SK-N-SH treated with all-trans-retinoic acid at 6 μM for 48 hours (cell line): ENCODE data around the gene XNDC1N.

Source experiments
- ATAC-seq: fragments of 200-7000 bp; cut with Tn5 transposase; 3 replicates; pipeline ENCODE4 v1.9.1; 2020; ENCODE audit warnings: mild to moderate bottlenecking, moderate library complexity
- ARNTL ChIP-seq: fragments of 450-650 bp; formaldehyde crosslinking; IDR thresholded peaks from 2 replicates; pipeline ENCODE4 v1.5.0; 2020; ENCODE audit warnings: low read depth, mild to moderate bottlenecking, moderate library complexity, borderline replicate concordance
- BACH2 ChIP-seq: fragments of 250-450 bp; sonication (Bioruptor Pico); IDR thresholded peaks from 2 replicates; pipeline ENCODE4 v1.9.0; 2021; ENCODE audit warnings: mild to moderate bottlenecking, borderline replicate concordance
- CREB5 ChIP-seq: fragments of 250-450 bp; sonication (Bioruptor Pico); IDR thresholded peaks from 2 replicates; pipeline ENCODE4 v1.5.1; 2020; ENCODE audit warnings: low read depth, mild to moderate bottlenecking, moderate library complexity
- CSRNP3 ChIP-seq: fragments of 250-450 bp; sonication (Bioruptor Pico); IDR thresholded peaks from 2 replicates; pipeline ENCODE4 v1.5.1; 2021; ENCODE audit warnings: mild to moderate bottlenecking, moderate library complexity
- ESRRG ChIP-seq: fragments of 250-450 bp; sonication (Bioruptor Pico); IDR thresholded peaks from 2 replicates; pipeline ENCODE4 v1.6.1; 2021; ENCODE audit warnings: mild to moderate bottlenecking
- GLIS3 ChIP-seq: fragments of 250-450 bp; sonication (Bioruptor Pico); IDR thresholded peaks from 2 replicates; pipeline ENCODE4 v1.5.0; 2020; ENCODE audit warnings: mild to moderate bottlenecking, moderate library complexity
- ISL1 ChIP-seq: fragments of 250-450 bp; sonication (Bioruptor Pico); IDR thresholded peaks from 2 replicates; pipeline ENCODE4 v2.1.2; 2022; ENCODE audit warnings: mild to moderate bottlenecking, moderate library complexity
- OSR1 ChIP-seq: fragments of 250-450 bp; sonication (Bioruptor Pico); IDR thresholded peaks from 2 replicates; pipeline ENCODE4 v1.8.0; 2022; ENCODE audit warnings: moderate library complexity, mild to moderate bottlenecking, inconsistent platforms
- POU6F1 ChIP-seq: fragments of 250-450 bp; sonication (Bioruptor Pico); IDR thresholded peaks from 2 replicates; pipeline ENCODE4 v1.8.0; 2021; ENCODE audit warnings: low read depth, mild to moderate bottlenecking, moderate library complexity, borderline replicate concordance
- PPARA ChIP-seq: fragments of 250-450 bp; sonication (Bioruptor Pico); IDR thresholded peaks from 2 replicates; pipeline ENCODE4 v1.5.0; 2020; ENCODE audit warnings: mild to moderate bottlenecking, borderline replicate concordance
- RARB ChIP-seq: fragments of 250-450 bp; sonication (Bioruptor Pico); IDR thresholded peaks from 2 replicates; pipeline ENCODE4 v1.8.0; 2021; ENCODE audit warnings: mild to moderate bottlenecking, moderate library complexity
- SNAI2 ChIP-seq: fragments of 250-450 bp; sonication (Bioruptor Pico); IDR thresholded peaks from 2 replicates; pipeline ENCODE4 v1.5.0; 2020; ENCODE audit warnings: mild to moderate bottlenecking, moderate library complexity
- TOX ChIP-seq: fragments of 250-450 bp; sonication (Bioruptor Pico); IDR thresholded peaks from 2 replicates; pipeline ENCODE4 v1.8.0; 2021; ENCODE audit warnings: mild to moderate bottlenecking, moderate library complexity, borderline replicate concordance
- TSHZ2 ChIP-seq: fragments of 250-450 bp; sonication (Bioruptor Pico); IDR thresholded peaks from 2 replicates; pipeline ENCODE4 v1.5.0; 2020; ENCODE audit warnings: mild to moderate bottlenecking, moderate library complexity
- ZC3H10 ChIP-seq: fragments of 250-450 bp; sonication (Bioruptor Pico); IDR thresholded peaks from 2 replicates; pipeline ENCODE4 v1.5.1; 2021; ENCODE audit warnings: mild to moderate bottlenecking, moderate library complexity
- ZFP3 ChIP-seq: fragments of 250-450 bp; sonication (Bioruptor Pico); IDR thresholded peaks from 2 replicates; pipeline ENCODE4 v1.5.0; 2020; ENCODE audit warnings: mild to moderate bottlenecking, moderate library complexity
- ZFP30 ChIP-seq: fragments of 450-650 bp; formaldehyde crosslinking; IDR thresholded peaks from 2 replicates; pipeline ENCODE4 v1.5.0; 2022; ENCODE audit warnings: mild to moderate bottlenecking, moderate library complexity
- ZNF565 ChIP-seq: fragments of 450-650 bp; formaldehyde crosslinking; conservative IDR thresholded peaks from 2 replicates; pipeline ENCODE4 v1.5.0; 2020; ENCODE audit warnings: low read depth, mild to moderate bottlenecking, moderate library complexity
- ZNF70 ChIP-seq: fragments of 450-650 bp; formaldehyde crosslinking; IDR thresholded peaks from 2 replicates; pipeline ENCODE4 v1.5.0; 2020; ENCODE audit warnings: mild to moderate bottlenecking, moderate library complexity
- ZNF8 ChIP-seq: fragments of 450-650 bp; formaldehyde crosslinking; IDR thresholded peaks from 2 replicates; pipeline ENCODE4 v1.5.0; 2020; ENCODE audit warnings: mild to moderate bottlenecking, moderate library complexity
- TF ChIP-seq, protein P1 (sequence below): fragments of 250-450 bp; sonication (Bioruptor Pico); IDR thresholded peaks from 2 replicates; pipeline ENCODE4 v1.8.0; 2020; ENCODE audit warnings: mild to moderate bottlenecking, moderate library complexity, borderline replicate concordance

XNDC1N gene

GRCh38 chr11:71977090-71977489 is 48.7 kb upstream of the XNDC1N start:
- ATAC-seq: no peak
- no peak for TF ChIP-seq POU6F1 (CRISPR knock-in tag)
- no peak for TF ChIP-seq TOX
- TF ChIP-seq SNAI2 (CRISPR knock-in tag): no peak
- TF ChIP-seq ZFP3 (CRISPR knock-in tag): no peak
- no peak for TF ChIP-seq ZC3H10 (CRISPR knock-in tag)
- TF ChIP-seq ZNF8 (CRISPR knock-in tag): no peak
- no peak for TF ChIP-seq ESRRG (CRISPR knock-in tag)
- no peak for TF ChIP-seq ZFP30 (CRISPR knock-in tag)
- TF ChIP-seq, protein P1, sequence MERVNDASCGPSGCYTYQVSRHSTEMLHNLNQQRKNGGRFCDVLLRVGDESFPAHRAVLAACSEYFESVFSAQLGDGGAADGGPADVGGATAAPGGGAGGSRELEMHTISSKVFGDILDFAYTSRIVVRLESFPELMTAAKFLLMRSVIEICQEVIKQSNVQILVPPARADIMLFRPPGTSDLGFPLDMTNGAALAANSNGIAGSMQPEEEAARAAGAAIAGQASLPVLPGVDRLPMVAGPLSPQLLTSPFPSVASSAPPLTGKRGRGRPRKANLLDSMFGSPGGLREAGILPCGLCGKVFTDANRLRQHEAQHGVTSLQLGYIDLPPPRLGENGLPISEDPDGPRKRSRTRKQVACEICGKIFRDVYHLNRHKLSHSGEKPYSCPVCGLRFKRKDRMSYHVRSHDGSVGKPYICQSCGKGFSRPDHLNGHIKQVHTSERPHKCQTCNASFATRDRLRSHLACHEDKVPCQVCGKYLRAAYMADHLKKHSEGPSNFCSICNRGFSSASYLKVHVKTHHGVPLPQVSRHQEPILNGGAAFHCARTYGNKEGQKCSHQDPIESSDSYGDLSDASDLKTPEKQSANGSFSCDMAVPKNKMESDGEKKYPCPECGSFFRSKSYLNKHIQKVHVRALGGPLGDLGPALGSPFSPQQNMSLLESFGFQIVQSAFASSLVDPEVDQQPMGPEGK (CRISPR knock-in tag): no peak
- TF ChIP-seq TSHZ2: no peak
- TF ChIP-seq ISL1 (CRISPR knock-in tag): no peak
- TF ChIP-seq ZNF70 (CRISPR knock-in tag): no peak
- TF ChIP-seq BACH2 (CRISPR knock-in tag): no peak
- TF ChIP-seq OSR1 (CRISPR knock-in tag): no peak
- no peak for TF ChIP-seq ZNF565 (CRISPR knock-in tag)
- TF ChIP-seq CREB5 (CRISPR knock-in tag): no peak
- TF ChIP-seq PPARA (CRISPR knock-in tag): no peak

- no peak for ATAC-seq
- TF ChIP-seq ARNTL (CRISPR knock-in tag): no peak
- TF ChIP-seq RARB (CRISPR knock-in tag): no peak
- no peak for TF ChIP-seq PPARA (CRISPR knock-in tag)
- no peak for TF ChIP-seq ZFP3 (CRISPR knock-in tag)
- TF ChIP-seq BACH2 (CRISPR knock-in tag): no peak
- no peak for TF ChIP-seq GLIS3 (CRISPR knock-in tag)
- TF ChIP-seq, protein P1 (CRISPR knock-in tag): no peak
- no peak for TF ChIP-seq CREB5 (CRISPR knock-in tag)
Observed at GRCh38 chr11:71976551-71976950, 48.2 kb upstream of the XNDC1N start.

GRCh38 chr11:71971680-71972079 is 43.3 kb upstream of the XNDC1N start:
- ATAC-seq: no peak
- TF ChIP-seq CREB5 (CRISPR knock-in tag) (no peak), TSHZ2 (no peak), ZC3H10 (CRISPR knock-in tag) (no peak), ARNTL (CRISPR knock-in tag) (no peak), CSRNP3 (no peak)
